Endodermal cell (in vitro differentiated cells): Measurements from ENCODE around the gene MNT. TPM values are rescaled to one million over a fixed set of nuclear protein-coding genes. Genes with fewer than 3 reads are reported as not detected.
A peak's percentile ranks its signal among the peaks of the same experiment; 100 is the strongest.

ENCODE experiments used
- DNase-seq: peaks from one replicate; pipeline ENCODE4 v3.0.0-alpha.2; 2017
- H3K27ac ChIP-seq: 2 replicates; pipeline ENCODE4 v1.5.1; 2013; ENCODE audit warnings: mild to moderate bottlenecking, low read depth, low read length, moderate library complexity
- H3K27me3 ChIP-seq: 2 replicates; pipeline ENCODE4 v1.6.1; 2013; ENCODE audit warnings: mild to moderate bottlenecking, low read length, moderate library complexity; ENCODE audit not compliant: insufficient read depth, control insufficient read depth, poor library complexity, severe bottlenecking
- H3K36me3 ChIP-seq: 2 replicates; pipeline ENCODE4 v1.7.0; 2013; ENCODE audit warnings: mild to moderate bottlenecking, low read length, moderate library complexity; ENCODE audit not compliant: control insufficient read depth, insufficient read depth
- H3K4me1 ChIP-seq: one replicate; pipeline ENCODE4 v1.7.0; 2013; ENCODE audit warnings: low read length; ENCODE audit not compliant: control insufficient read depth, insufficient read depth
- H3K4me3 ChIP-seq: 2 replicates; pipeline ENCODE4 v1.5.1; 2013; ENCODE audit warnings: mild to moderate bottlenecking, low read length, moderate library complexity
- H3K9ac ChIP-seq: 2 replicates; pipeline ENCODE4 v1.6.1; 2013; ENCODE audit warnings: mild to moderate bottlenecking, low read length, moderate library complexity; ENCODE audit not compliant: poor library complexity, severe bottlenecking; ENCODE audit errors: extremely low read depth
- H3K9me3 ChIP-seq: 2 replicates; pipeline ENCODE4 v1.6.1; 2013; ENCODE audit warnings: mild to moderate bottlenecking, low read length, moderate library complexity; ENCODE audit not compliant: control insufficient read depth
- H3K27ac Mint-ChIP-seq: 2 replicates; pipeline ENCODE4 v1.8.0; 2020; ENCODE audit warnings: mixed read lengths
- H3K27me3 Mint-ChIP-seq: 2 replicates; pipeline ENCODE4 v1.8.0; 2021; ENCODE audit warnings: mild to moderate bottlenecking, mixed read lengths; ENCODE audit not compliant: insufficient read depth
- H3K36me3 Mint-ChIP-seq: 2 replicates; pipeline ENCODE4 v1.8.0; 2020; ENCODE audit warnings: low read depth, mixed read lengths
- H3K4me1 Mint-ChIP-seq: 2 replicates; pipeline ENCODE4 v1.8.0; 2020; ENCODE audit warnings: mixed read lengths
- H3K4me3 Mint-ChIP-seq: 2 replicates; pipeline ENCODE4 v1.8.0; 2020; ENCODE audit warnings: mild to moderate bottlenecking, moderate library complexity, mixed read lengths
- H3K9me3 Mint-ChIP-seq: 2 replicates; pipeline ENCODE4 v1.8.0; 2020; ENCODE audit warnings: mild to moderate bottlenecking, mixed read lengths
- CTCF ChIP-seq: fragments of 200-600 bp; sonication (generic); conservative IDR thresholded peaks from 2 replicates; pipeline ENCODE4 v1.5.0; 2021; ENCODE audit warnings: antibody characterized with exemption, mild to moderate bottlenecking
- WGBS, 2 experiments: methylation state at CpG; one replicate each; pipeline versions ENCODE4 v1.1.5 to v1.1.7; 2013; ENCODE audit warnings: missing lambda C conversion rate in 2 of 2, mixed read lengths in 1 of 2; ENCODE audit not compliant: insufficient coverage in 1 of 2, insufficient read length in 1 of 2; 5-methylcytosine and 5-hydroxymethylcytosine counted together
- total RNA-seq, 2 donors: library from RNA; stranded (reverse); fragmentation: NEBNext Ultra II Directional in 1 of 2; extraction: Animal tissue kit (Norgen Biotek cat#: 25700) in 1 of 2; gene quantifications; 2 replicates in 1 of 2; 3 replicates in 1 of 2; pipeline ENCODE4 v1.2.1, GENCODE V29; 2021

MNT gene
- total RNA-seq, 2 donors from 2014 or later = 25.3 to 30.2 TPM

DNA sequence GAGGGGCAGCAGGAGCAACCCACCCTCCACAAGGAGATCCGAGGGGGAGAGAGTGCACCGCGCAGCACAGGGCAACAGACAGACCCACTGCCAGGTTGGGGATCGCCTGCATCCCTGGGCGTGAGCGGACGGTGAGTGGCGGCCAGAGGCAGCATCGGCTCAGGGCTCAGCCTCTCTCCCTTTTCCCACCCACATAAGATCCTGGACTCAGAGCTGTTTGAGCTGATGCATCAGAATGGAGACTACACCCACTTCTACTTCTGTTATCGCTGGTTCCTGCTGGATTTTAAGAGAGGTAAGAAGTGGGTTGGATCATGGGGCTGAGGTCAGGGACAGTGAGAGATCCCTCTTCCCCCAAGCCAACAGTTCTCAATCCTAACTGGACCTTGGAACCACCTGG lies 23.2 kb downstream of the MNT start:
- 84 to 95% methylated on average over 9 of the region's 10 CpGs for WGBS, 2 experiments
- H3K4me3 Mint-ChIP-seq = no peak overlapping the region

GRCh38 chr17:2376107-2376506 lies 24.8 kb downstream of the MNT start:
- no peak for DNase-seq
- Histone ChIP-seq H3K27me3 (no peaks in the 10 kb centered on the region), H3K4me1 (no peaks in the 10 kb centered on the region), H3K4me3 (no peak overlapping the region), H3K9me3 (no peaks in the 10 kb centered on the region), H3K27ac (no peak overlapping the region), H3K36me3 (peaks cover 32% of the 10 kb centered on the region), H3K9ac (no peak overlapping the region)
- no peaks in the 10 kb centered on the region for H3K4me1 Mint-ChIP-seq
- WGBS, 2 experiments = 94 to 99% methylated on average over 11 to 14 of the region's 14 CpGs
- peaks cover 15% of the 10 kb centered on the region for H3K36me3 Mint-ChIP-seq
- no peak overlapping the region for H3K4me3 Mint-ChIP-seq
- H3K27ac Mint-ChIP-seq = no peak overlapping the region
- no peaks in the 10 kb centered on the region for H3K9me3 Mint-ChIP-seq
- TF ChIP-seq CTCF = no peak
- H3K27me3 Mint-ChIP-seq = no peaks in the 10 kb centered on the region

More for the DNA sequence above, 23.2 kb downstream of the MNT start:
- peaks cover 15% of the 10 kb centered on the region for H3K36me3 Mint-ChIP-seq
- no peak overlapping the region for H3K27ac Mint-ChIP-seq
- Histone ChIP-seq H3K36me3 (peaks cover 27% of the 10 kb centered on the region), H3K27ac (no peak overlapping the region), H3K4me3 (no peak overlapping the region), H3K9me3 (no peaks in the 10 kb centered on the region), H3K4me1 (no peaks in the 10 kb centered on the region), H3K9ac (no peak overlapping the region), H3K27me3 (no peaks in the 10 kb centered on the region)
- H3K9me3 Mint-ChIP-seq = no peaks in the 10 kb centered on the region
- no peak for DNase-seq
- no peak for TF ChIP-seq CTCF
- no peaks in the 10 kb centered on the region for H3K4me1 Mint-ChIP-seq
- H3K27me3 Mint-ChIP-seq = no peaks in the 10 kb centered on the region

DNA sequence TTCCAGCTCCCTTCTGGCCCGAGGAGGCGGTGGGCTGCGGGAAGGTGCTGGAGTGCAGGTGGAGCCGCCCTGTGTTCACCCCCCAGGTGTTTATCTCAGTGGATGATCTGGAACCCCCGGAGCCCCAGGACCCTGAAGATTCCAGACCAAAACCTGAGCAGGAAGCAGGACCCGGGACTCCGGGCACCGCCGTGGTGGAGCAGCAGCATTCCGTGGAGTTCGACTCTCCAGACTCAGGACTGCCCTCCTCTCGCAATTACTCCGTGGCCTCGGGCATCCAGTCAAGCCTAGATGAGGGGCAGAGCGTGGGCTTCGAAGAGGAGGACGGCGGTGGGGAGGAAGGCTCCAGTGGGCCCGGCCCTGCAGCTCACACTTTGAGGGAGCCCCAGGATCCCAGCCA lies 25.5 kb downstream of the MNT start:
- H3K4me3 ChIP-seq = no peak overlapping the region
- Mint-ChIP-seq H3K9me3 (no peaks in the 10 kb centered on the region), H3K4me1 (no peaks in the 10 kb centered on the region), H3K36me3 (peaks cover 15% of the 10 kb centered on the region), H3K27me3 (no peaks in the 10 kb centered on the region), H3K4me3 (no peak overlapping the region), H3K27ac (no peak overlapping the region)
- WGBS, 2 experiments = 97 to 98% methylated on average over 14 to 19 of the region's 19 CpGs
- H3K4me1 ChIP-seq = no peaks in the 10 kb centered on the region
- TF ChIP-seq CTCF = no peak
- H3K9me3 ChIP-seq = no peaks in the 10 kb centered on the region
- H3K36me3 ChIP-seq = peaks cover 31% of the 10 kb centered on the region
- no peaks in the 10 kb centered on the region for H3K27me3 ChIP-seq
- peak overlapping the region; percentile 32 for H3K27ac ChIP-seq
- no peak overlapping the region for H3K9ac ChIP-seq
- DNase-seq = no peak
